Sigmoid colon (tissue), 7 donors: Measurements from ENCODE around the gene C5orf24. TPM values are rescaled to one million over a fixed set of nuclear protein-coding genes. Genes with fewer than 3 reads are reported as not detected.
A peak's percentile ranks its signal among the peaks of the same experiment; 100 is the strongest.
"Not testable (repeated sequence)": the region's sequence is repeated elsewhere in the genome, so short reads cannot be mapped to it uniquely, and the experiment has no call there.

ENCODE experiments used
- DNase-seq: peaks from one replicate; pipeline ENCODE4 v3.0.0-alpha.2; 2019
- H3K27ac ChIP-seq, 4 donors: fragments of 200-600 bp; sonication (generic); one replicate each; pipeline ENCODE4 v1.5.1; 2016 to 2019; ENCODE audit warnings: mild to moderate bottlenecking in 1 of 4
- H3K27me3 ChIP-seq, 3 donors: fragments of 200-600 bp; sonication (generic); one replicate each; pipeline ENCODE4 v1.5.1; 2019; ENCODE audit warnings: mild to moderate bottlenecking in 1 of 3
- H3K36me3 ChIP-seq, 4 donors: fragments of 200-600 bp; sonication (generic); one replicate each; pipeline ENCODE4 v1.5.1; 2016 to 2019
- H3K4me1 ChIP-seq, 4 donors: fragments of 200-600 bp; sonication (generic); one replicate each; pipeline ENCODE4 v1.5.1; 2017 to 2019
- H3K4me3 ChIP-seq, 4 donors: fragments of 200-600 bp; sonication (generic); one replicate each; pipeline ENCODE4 v1.5.1; 2017 to 2019; ENCODE audit warnings: mild to moderate bottlenecking in 2 of 4, moderate library complexity in 1 of 4
- H3K9me3 ChIP-seq, 4 donors: fragments of 200-600 bp in 3 of 4; sonication (generic) in 3 of 4; one replicate each; pipeline versions ENCODE4 v1.5.1 to v1.6.1; 2013 to 2019
- CTCF ChIP-seq, 4 experiments: fragments of 450-650 bp in 3 of 4; fragments of 200-600 bp in 1 of 4; IDR thresholded peaks; one replicate each; pipeline ENCODE4 v1.5.1; 2016 to 2019; ENCODE audit warnings: antibody characterized with exemption in 4 of 4, mild to moderate bottlenecking in 3 of 4, moderate library complexity in 2 of 4
- EP300 ChIP-seq, 4 donors: sonication (generic); formaldehyde crosslinking; IDR thresholded peaks; one replicate each; pipeline ENCODE4 v1.6.1; 2017; ENCODE audit warnings: antibody characterized with exemption in 4 of 4
- POLR2A ChIP-seq, 2 donors: fragments of 450-650 bp; IDR thresholded peaks; one replicate each; pipeline ENCODE4 v1.6.1; 2016; ENCODE audit warnings: antibody characterized with exemption in 2 of 2, mild to moderate bottlenecking in 2 of 2, moderate library complexity in 2 of 2
- POLR2AphosphoS5 ChIP-seq, 4 donors: sonication (generic); formaldehyde crosslinking; IDR thresholded peaks; one replicate each; pipeline ENCODE4 v1.6.1; 2017; ENCODE audit warnings: antibody characterized with exemption in 4 of 4
- WGBS, 2 donors: extraction: QIAGEN DNeasy Blood & Tissue Kit; methylation state at CpG; one replicate each; pipeline ENCODE4 v1.1.7; 2013; 5-methylcytosine and 5-hydroxymethylcytosine counted together
- intact Hi-C: fragments of 100-400 bp; cut with DNase I; formaldehyde crosslinking; loops from one replicate; pipeline ENCODE4 v1.15.1; 2023
- polyA plus RNA-seq, 3 donors: library from polyadenylated mRNA; stranded (reverse); fragments of 200-250 nt; gene quantifications; one replicate each; pipeline ENCODE4 v1.2.3, GENCODE V29; 2013
- total RNA-seq, 4 donors: library from RNA; depleted of rRNA; stranded (reverse); fragments of >200 nt; gene quantifications; one replicate each; pipeline ENCODE4 v1.1.0, GENCODE V29; 2016
- donor health status: healthy with polysubstance abuse.
- donor health status: Bipolar disorder and iron deficiency.
- donor health status: healthy.

C5orf24 gene
- total and polyA plus RNA-seq, 7 donors: 12.6 to 82.0 (median 38.0) TPM

DNA sequence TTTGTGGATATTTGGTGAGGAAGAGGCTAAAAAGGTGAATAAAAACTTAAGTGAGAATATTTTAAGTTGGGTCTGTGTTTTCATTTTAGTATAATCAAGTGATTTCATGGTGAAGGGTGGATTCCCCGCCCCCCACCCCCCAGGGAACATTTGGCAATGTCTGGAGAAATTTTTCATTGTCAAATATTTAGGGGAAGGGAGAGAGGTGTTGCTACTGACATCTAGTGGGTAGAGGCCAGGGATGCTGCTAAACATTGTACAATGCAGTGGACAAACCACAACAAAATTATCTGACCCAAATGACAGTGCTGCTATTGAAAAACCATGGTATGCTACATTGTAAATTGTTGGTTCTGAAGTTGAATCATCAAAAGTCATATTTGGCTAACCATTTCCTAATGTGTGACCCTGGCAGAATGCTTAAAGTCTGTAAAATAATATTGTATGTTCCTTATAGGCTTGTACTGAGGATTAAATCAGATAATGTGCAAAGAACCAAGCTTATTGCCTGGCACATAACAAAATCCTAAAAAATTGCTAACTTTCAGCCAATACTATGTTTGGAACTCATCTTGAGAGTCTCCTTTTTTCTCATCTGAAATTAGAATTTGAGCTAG, 5.6 kb downstream of the C5orf24 start:
- Histone ChIP-seq H3K4me3 (no peak overlapping the region), H3K36me3 (peaks cover 0 to 44% (median 13%) of the 10 kb centered on the region in 4 donors), H3K27ac (peak overlapping the region in 2 of 4 donors; percentile 2 to 39), H3K9me3 (no peaks in the 10 kb centered on the region), H3K4me1 (peaks cover 0 to 61% (median 39%) of the 10 kb centered on the region in 4 donors), H3K27me3 (no peaks in the 10 kb centered on the region)
- TF ChIP-seq CTCF (IDR thresholded peaks at IDR 0.05) (no peak), EP300 (IDR thresholded peaks at IDR 0.05) (no peak), POLR2A (IDR thresholded peaks at IDR 0.05) (no peak)
- no peak for DNase-seq
- WGBS, 2 donors: 80 to 85% methylated on average over 1 of the region's 1 CpG
- intact Hi-C loops: no loop called here

- H3K4me1 ChIP-seq: peaks cover 0 to 32% (median 9%) of the 10 kb centered on the region in 4 donors
- WGBS, 2 donors: 91% methylated on average over 7 of the region's 7 CpGs
- peaks cover 8 to 78% (median 23%) of the 10 kb centered on the region in 4 donors for H3K36me3 ChIP-seq
Measured at GRCh38 chr5:134856465-134856864, 10.7 kb downstream of the C5orf24 start.

GRCh38 chr5:134857401-134857800, 11.6 kb downstream of the C5orf24 start:
- H3K9me3 ChIP-seq: no peaks in the 10 kb centered on the region
- peaks cover 8 to 77% (median 22%) of the 10 kb centered on the region in 4 donors for H3K36me3 ChIP-seq
- H3K4me3 ChIP-seq: no peak overlapping the region
- 21 to 58% methylated on average over 3 of the region's 3 CpGs for whole genome bisulfite sequencing, 2 donors
- no peaks in the 10 kb centered on the region for H3K27me3 ChIP-seq
- H3K4me1 ChIP-seq: peaks cover 0 to 26% (median 6%) of the 10 kb centered on the region in 4 donors
- TF ChIP-seq EP300 (IDR thresholded peaks at IDR 0.05) (no peak), POLR2AphosphoS5 (IDR thresholded peaks at IDR 0.05) (no peak), POLR2A (IDR thresholded peaks at IDR 0.05) (no peak), CTCF (IDR thresholded peaks at IDR 0.05) (no peak)
- DNase-seq: no peak
- intact Hi-C loops: no loop called here
- no peak overlapping the region for H3K27ac ChIP-seq

More at GRCh38 chr5:134856465-134856864, 10.7 kb downstream of the C5orf24 start:
- H3K27me3 ChIP-seq, H3K9me3 ChIP-seq, H3K27ac ChIP-seq, intact Hi-C loops, H3K4me3 ChIP-seq, DNase-seq: not testable (repeated sequence)

GRCh38 chr5:134864707-134865106, 18.9 kb downstream of the C5orf24 start:
- intact Hi-C loops: no loop called here
- TF ChIP-seq POLR2A (IDR thresholded peaks at IDR 0.05) (no peak), EP300 (IDR thresholded peaks at IDR 0.05) (no peak), CTCF (IDR thresholded peaks at IDR 0.05) (no peak), POLR2AphosphoS5 (IDR thresholded peaks at IDR 0.05) (no peak)
- Histone ChIP-seq H3K27me3 (no peaks in the 10 kb centered on the region), H3K4me3 (no peak overlapping the region), H3K9me3 (no peaks in the 10 kb centered on the region), H3K27ac (no peak overlapping the region), H3K4me1 (peaks cover 0 to 5% (median 0%) of the 10 kb centered on the region in 4 donors), H3K36me3 (peaks cover 0 to 18% (median 5%) of the 10 kb centered on the region in 4 donors)
- DNase-seq: no peak
- WGBS, 2 donors: 85 to 91% methylated on average over 2 of the region's 2 CpGs

DNA sequence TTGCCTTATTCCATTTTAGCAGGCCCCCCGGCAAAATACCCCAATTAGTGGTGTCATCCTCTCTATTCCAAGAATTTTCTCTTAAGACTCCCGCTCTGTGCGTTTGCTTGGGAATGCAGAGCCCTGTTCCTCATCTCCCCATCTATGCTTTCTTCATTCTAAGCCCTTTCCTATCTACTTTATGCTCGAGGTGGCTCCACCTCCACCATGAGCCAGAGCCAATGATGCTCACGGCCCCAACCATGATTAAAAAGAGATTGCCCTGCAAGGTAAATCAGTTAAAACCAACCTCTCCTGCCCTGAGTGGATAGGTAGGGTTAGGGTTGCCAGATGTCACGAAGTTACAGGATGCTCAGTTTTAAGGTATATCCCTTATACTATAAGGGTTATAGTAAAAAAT, 27.7 kb downstream of the C5orf24 start:
- Histone ChIP-seq H3K9me3 (no peaks in the 10 kb centered on the region), H3K27me3 (no peaks in the 10 kb centered on the region), H3K36me3 (no peaks in the 10 kb centered on the region), H3K4me3 (peak overlapping the region in 3 of 4 donors; percentile 57 to 88 (median 77)), H3K27ac (peak overlapping the region; percentile 95 to 99 (median 96)), H3K4me1 (peaks cover 0 to 23% (median 16%) of the 10 kb centered on the region in 4 donors)
- DNase-seq: no peak
- TF ChIP-seq CTCF (IDR thresholded peaks at IDR 0.05) (no peak), POLR2AphosphoS5 (IDR thresholded peaks at IDR 0.05) (no peak), EP300 (IDR thresholded peaks at IDR 0.05) (no peak), POLR2A (IDR thresholded peaks at IDR 0.05) (no peak)
- WGBS, 2 donors: 80 to 82% methylated on average over 6 of the region's 6 CpGs
- intact Hi-C loops: no loop called here
